ES-I3 (cell line): ENCODE data around the gene ETV4.

Source experiments
- H3K36me3 ChIP-seq: 2 replicates; pipeline ENCODE4 v1.6.1; 2013; ENCODE audit warnings: mild to moderate bottlenecking, low read length, control low read depth, moderate library complexity; ENCODE audit not compliant: insufficient read depth
- H3K4me1 ChIP-seq: 2 replicates; pipeline ENCODE4 v1.6.1; 2013; ENCODE audit warnings: mild to moderate bottlenecking, control low read depth, low read length; ENCODE audit not compliant: insufficient read depth
- H3K9ac ChIP-seq: 2 replicates; pipeline ENCODE4 v1.6.1; 2013; ENCODE audit warnings: low read depth, mild to moderate bottlenecking, low read length, moderate library complexity
- H3K9me3 ChIP-seq: 2 replicates; pipeline ENCODE4 v1.6.1; 2013; ENCODE audit warnings: mild to moderate bottlenecking, low read length, moderate library complexity; ENCODE audit not compliant: control insufficient read depth, insufficient read depth

Gene ETV4

DNA sequence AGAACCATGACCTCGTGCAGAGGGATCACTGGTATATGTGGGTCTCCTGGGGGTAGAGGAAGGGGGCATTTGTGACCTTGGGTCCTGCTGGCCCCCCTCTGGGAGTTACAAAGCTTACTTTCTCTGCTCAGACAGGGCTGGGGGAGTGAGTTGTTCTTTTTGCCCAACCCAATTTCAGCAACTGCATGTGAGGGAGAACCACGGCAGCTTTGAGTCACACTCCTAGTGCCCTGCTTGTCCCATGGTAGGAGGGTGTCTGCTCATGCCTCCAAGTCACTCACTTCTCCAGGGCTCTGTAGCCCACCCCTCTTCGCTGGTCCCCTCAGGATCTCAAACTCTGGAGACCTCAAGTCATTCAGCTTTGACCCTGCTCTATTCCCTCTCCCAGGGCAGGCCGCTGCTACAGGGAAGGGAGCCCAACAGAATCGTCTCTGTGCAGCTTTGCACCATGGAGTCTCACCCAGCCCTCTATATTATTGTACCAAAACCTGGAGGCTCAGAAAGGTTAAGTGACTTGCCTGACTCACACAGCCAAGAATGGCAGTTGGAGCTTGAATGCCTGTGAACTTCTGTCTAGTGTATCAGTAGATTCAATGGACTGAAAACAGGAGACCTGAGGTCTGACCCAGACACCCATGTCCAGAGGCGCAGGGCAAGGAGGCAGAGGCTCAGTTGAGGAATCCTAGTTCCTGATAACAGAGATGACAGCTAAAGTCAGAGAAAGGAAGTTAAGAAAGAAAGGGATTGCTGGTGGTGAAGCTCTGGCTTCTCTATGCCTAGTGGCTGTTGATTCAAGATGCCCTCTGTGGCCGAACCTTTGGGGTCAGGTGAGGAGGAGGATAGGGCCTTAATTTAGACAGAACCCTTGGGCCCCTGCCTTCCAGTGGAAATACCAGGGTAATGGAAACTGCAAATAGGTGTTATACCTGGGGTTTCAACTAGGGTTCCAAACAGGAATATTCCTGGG, 14.6 kb upstream of the ETV4 start:
- Histone ChIP-seq H3K4me1 (peaks cover 24% of the 10 kb centered on the region), H3K9ac (no peak overlapping the region), H3K9me3 (no peaks in the 10 kb centered on the region), H3K36me3 (no peaks in the 10 kb centered on the region)

DNA sequence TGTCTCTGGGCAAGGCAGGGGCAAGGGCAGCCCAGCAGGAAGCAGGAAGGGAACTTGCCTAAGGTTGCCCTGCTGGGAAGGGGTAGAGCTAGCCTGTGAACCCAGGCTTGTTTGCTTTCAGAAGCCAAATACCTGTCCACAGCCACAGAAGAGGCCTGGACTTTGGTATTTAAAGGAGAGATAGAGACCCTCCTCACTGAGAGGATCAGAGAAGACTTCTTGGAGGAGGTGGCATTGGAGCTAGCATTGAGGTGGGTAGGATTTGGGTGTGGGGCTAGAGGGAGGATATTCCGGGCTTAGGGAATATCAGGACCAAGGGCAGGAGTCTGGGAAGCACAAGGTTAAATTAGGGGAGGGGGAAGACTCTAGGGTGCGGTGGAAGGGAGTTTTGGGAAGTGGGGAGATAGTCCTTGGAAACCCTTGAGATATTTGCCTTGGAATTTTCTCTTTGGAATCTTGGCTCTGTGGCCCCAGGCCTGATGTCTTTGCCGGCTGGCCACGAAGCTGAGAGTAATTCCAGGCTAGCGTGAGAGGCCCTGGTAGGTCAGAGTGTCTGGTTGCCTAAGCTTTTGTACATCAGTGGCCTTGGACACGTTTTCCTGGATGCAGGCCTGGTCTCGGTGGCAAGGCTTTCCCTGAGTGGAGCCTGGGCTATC, 13.1 kb upstream of the ETV4 start:
- Histone ChIP-seq H3K9ac (no peak overlapping the region), H3K4me1 (peaks cover 32% of the 10 kb centered on the region), H3K9me3 (no peaks in the 10 kb centered on the region), H3K36me3 (no peaks in the 10 kb centered on the region)

DNA sequence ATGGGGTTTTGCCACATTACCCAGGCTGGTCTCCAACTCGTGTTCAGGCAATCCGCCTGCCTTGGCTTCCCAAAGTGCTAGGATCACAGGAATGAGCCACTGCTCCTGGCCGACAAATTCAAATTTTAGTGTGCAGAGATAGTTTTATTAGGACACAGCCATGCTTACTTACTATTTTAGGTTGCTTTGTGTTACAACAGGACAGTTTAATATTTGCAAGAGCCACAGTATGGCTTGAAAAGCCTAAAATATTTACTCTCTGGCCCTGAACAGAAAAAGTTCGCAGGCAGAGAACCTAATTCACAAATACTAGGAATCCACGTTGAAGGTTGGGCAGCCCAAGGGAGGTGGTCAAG, 12.6 kb upstream of the ETV4 start:
- no peak overlapping the region for H3K9ac ChIP-seq
- H3K36me3 ChIP-seq, result no peaks in the 10 kb centered on the region
- H3K4me1 ChIP-seq, result peaks cover 34% of the 10 kb centered on the region
- no peaks in the 10 kb centered on the region for H3K9me3 ChIP-seq

DNA sequence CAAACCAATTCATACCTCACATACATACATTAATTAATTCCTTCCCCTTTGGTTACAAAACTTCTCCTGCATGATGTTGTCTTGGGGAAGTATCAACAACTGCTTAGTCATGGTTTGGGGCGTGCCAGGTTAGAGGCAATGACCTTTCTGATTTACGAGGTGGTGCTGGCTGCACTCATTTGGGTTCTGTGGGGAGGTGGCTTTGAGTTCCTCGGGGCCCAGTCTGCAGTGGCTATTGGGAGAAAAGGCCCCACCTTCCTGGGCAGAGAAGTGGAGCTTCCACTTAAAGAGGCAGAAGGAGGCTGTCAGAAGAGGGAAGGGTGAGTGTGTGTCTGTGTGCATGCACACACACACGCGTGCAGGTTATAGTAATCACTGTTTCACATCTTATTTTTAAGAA, 10.2 kb upstream of the ETV4 start:
- Histone ChIP-seq H3K36me3 (no peaks in the 10 kb centered on the region), H3K4me1 (peaks cover 29% of the 10 kb centered on the region), H3K9me3 (no peaks in the 10 kb centered on the region), H3K9ac (no peak overlapping the region)

DNA sequence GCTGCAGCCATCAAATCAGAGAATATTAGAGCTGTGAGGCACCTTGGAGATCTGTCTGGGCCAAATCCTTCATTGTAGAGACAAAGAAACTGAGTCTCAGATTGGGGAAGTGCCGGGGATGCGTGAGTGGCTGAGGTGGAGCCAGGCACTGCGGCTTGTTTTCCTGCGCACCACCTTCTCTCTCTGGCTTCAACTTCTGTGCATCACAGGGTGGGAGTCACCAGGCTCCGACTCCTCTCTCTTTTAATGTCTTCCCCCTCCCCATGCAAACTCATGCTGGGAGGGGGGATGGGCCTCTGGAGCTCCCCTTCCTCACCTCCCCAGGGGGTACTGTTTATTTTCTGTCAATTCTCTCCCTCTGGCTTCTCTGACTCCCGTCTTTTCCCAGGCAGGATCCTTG, 8.7 kb upstream of the ETV4 start:
- Histone ChIP-seq H3K9me3 (no peaks in the 10 kb centered on the region), H3K4me1 (peaks cover 31% of the 10 kb centered on the region), H3K36me3 (no peaks in the 10 kb centered on the region), H3K9ac (no peak overlapping the region)

DNA sequence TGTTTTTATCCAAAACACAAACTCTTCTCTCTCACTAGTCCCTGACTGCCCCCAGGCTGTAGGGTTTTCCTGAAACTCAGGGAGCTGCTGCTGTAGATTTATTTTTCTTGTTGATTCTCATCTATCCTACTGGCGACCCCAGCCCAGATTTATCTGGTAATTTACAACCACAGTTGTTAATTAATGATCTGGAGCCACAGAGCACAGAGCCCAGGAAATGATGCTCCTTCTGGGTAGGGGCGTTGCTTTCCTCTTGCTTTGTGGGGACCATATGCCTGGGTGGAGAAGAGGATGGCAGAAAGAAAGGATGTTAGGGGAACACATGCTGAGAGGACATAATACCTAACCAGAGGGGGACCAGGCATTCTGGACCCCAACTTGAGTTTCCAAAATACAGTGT, 7.4 kb upstream of the ETV4 start:
- Histone ChIP-seq H3K36me3 (no peaks in the 10 kb centered on the region), H3K9me3 (no peaks in the 10 kb centered on the region), H3K9ac (no peak overlapping the region), H3K4me1 (peaks cover 37% of the 10 kb centered on the region)

DNA sequence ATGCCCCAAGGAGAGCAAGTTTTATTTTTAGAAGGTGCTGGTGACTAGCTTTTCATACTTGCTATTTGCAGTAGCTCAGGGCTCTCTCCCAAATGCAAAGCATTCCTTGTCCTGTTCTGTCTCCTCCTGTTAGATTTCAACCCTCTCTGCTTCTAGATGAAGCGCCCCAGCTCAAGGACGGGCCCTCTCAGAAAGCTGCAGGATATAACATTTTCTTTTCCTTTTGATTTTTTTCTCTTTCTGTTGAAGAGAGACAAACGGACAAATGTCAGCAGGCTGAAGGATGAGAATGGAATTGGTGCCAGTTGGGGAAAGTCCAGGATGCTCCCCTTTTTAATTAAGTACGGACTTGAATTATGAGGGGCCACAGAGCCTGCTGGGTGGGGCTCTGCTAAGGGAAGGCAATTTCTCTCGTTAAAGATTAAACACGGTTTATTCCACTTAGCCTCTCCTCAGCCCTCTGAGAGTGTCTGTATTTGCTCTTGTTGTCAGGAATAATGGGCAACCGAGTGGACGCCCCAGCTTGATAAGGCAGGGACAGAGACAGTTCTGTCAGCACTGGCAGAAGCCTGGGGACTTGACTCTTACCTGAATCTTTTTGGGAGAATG, 6.2 kb upstream of the ETV4 start:
- Histone ChIP-seq H3K36me3 (no peaks in the 10 kb centered on the region), H3K9me3 (no peaks in the 10 kb centered on the region), H3K4me1 (peaks cover 44% of the 10 kb centered on the region), H3K9ac (no peak overlapping the region)

DNA sequence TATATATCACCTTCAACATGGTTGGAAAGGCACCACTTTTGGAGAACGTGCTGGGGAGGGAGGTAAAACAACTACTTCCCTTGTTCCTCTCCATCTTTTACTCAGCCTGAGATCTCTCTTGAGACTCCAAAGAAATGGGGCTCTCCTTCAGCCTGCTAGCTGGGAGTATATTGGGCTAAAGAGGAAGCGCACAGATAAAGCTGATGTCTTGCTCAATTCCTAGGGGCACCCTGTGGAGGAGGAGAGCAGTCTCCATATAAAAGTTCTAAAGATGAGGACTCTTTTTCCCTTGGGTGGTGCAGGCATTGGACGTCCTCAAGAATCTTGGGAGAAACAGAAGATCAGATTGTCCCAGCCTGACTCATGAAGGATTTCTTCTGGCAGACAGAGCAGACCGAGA, 4.6 kb upstream of the ETV4 start:
- Histone ChIP-seq H3K9me3 (no peaks in the 10 kb centered on the region), H3K4me1 (peaks cover 51% of the 10 kb centered on the region), H3K9ac (no peak overlapping the region), H3K36me3 (no peaks in the 10 kb centered on the region)

DNA sequence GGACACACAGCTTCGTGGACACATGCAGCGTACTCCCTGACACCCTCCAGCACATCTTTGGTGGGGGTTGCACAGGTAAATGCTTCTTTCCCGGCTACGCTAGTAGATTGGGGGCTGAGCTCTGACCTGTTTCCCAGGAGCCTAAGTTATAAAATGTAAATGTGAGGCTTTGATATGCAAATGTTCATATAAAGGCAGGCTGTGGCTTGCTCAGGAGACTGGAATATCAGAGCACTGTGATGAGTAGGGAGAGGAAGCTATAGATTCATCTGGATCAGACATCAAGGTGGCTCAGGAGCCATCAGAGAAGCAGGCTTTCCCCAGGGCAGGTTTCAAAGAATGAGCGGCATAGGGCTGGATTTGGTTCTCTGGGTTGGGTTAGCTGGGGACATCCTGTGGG, 3.4 kb upstream of the ETV4 start:
- Histone ChIP-seq H3K9me3 (no peaks in the 10 kb centered on the region), H3K4me1 (peaks cover 45% of the 10 kb centered on the region), H3K9ac (no peak overlapping the region), H3K36me3 (no peaks in the 10 kb centered on the region)

DNA sequence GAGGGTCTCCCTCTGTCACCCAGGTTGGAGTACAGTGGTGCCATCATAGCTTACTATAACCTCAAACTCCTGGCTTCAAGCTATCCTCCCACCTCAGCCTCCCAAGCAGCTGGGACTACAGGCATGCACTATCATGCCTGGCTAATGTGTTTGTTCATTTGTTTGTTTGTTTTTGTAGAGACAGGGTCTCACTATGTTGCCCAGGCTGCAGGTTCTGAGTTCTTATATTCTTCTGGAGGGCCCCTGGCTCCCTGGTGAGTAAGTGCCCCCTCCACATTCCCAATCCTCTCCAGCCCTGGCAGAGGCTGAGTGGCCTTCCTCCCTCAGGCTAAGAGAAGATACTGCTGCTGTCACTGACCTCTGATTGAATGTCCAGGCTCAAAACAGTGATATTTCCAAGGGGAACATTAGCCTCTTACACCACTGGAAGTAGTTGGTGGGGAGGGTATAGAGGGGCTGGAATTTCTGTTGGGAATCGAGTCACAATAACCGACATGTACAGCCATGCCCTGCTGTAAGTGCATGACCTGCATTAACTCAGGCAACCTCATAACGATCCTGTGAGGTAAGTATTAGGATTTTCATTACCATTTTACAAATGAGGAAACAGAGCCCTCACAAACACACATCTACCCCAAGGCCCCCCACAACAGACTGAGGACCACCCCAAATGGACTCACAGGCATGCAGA, 2.7 kb upstream of the ETV4 start:
- Histone ChIP-seq H3K4me1 (peaks cover 40% of the 10 kb centered on the region), H3K36me3 (no peaks in the 10 kb centered on the region), H3K9ac (no peak overlapping the region), H3K9me3 (no peaks in the 10 kb centered on the region)

DNA sequence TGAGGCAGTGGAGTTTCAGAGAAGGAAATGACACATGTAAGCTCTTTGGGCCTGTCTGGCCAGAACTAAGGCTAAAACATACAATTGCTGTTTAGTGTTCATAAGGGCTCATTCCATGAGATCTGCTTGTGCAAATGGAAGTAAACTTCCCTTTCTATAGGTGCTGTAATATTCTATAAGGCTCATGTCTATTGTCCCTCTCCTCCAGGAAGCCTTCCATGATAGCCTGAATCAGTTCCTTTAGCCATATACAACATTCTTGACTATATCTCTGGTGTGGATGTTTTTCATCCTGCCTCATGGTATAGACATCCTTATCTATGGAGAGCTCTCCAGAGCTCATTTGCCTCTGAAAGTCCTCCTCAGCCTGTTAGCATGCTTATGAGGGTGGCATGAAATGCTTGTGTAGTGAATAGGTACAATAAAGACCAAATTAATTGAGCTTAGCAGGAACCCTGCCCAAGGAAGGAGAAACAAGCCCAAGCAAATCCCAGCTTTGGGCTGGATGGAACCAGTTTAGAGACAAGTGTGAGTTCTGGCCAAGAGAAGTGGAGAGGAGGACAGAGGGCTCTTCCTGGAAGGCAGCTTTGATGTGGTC, 1.6 kb upstream of the ETV4 start:
- Histone ChIP-seq H3K36me3 (no peaks in the 10 kb centered on the region), H3K9me3 (no peaks in the 10 kb centered on the region), H3K4me1 (peaks cover 43% of the 10 kb centered on the region), H3K9ac (no peak overlapping the region)

DNA sequence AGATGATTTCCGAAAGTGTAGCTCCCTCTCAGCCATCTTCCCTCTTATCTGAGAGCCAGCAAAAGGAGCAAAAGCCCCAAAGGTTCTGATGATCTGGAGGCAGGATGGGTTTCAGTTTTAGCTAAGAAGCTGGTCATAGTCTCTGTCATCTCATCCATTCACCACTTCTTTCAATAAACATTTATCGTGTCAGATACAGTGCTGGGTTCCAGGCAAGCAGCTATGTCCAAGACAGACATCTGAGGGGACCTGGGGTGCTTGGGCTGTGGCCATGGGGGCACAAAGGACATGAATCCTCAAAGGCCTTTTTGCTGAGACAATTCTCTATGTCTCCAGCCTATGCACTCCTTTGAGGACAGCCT, 1.0 kb upstream of the ETV4 start:
- Histone ChIP-seq H3K9ac (peak overlapping the region; percentile 92), H3K36me3 (no peaks in the 10 kb centered on the region; the same call in 1 of the 2 replicates), H3K4me1 (peaks cover 45% of the 10 kb centered on the region), H3K9me3 (no peaks in the 10 kb centered on the region)

DNA sequence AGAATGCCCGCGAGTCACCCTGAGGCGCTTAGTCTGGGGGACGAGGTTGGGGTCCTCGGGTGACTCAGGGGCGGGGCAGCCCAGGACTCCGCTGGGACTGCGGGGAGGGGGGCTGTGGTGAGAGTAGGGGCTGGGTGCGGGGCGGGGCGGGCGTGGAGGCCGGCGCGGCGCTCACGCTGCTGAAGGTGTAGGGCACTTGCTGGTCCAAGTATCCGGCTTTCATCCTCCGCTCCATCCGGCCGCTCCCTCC, 832 bp downstream of the ETV4 start:
- H3K9ac ChIP-seq, result peak overlapping the region; percentile 92
- peaks cover 61% of the 10 kb centered on the region for H3K4me1 ChIP-seq

DNA sequence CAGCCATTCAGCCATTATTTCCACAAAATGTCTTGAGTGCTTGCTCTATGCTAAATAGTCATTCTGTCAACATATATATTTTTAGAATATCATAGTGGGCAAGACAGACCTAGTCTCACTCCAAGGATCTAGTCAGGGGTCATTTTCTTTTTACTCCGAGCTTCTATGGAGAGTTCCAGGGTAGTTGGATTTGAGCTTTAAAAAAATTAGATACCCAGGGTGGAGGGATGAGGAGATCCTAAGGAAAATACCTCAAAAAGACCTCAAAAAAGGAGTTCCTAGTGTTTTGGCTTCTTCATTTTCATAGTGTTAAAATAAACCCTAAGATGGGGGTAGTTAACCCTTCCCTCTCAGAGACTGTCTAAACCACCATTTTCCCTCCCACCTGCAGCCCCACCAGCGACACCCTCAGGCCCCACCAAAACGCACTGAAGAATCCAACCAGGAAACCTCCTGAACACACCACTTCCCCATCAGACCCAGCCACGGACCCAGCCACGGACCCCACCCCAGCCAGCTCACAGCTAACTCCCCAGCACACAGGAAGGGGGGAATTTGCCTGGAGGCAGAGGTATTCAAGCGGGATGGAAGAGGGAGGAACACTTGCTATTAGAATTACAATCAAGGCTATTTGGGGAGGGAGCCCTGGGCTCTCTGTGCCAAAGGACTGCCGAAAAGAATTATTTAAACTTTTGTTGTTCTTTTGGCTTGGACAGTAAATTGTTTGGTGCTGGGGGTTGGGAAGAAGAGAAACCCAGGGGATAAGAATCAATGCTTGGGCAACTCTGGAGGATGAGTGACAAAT, 2.2 kb downstream of the ETV4 start:
- Histone ChIP-seq H3K9ac (peak overlapping the region; percentile 92), H3K9me3 (no peaks in the 10 kb centered on the region), H3K4me1 (peaks cover 57% of the 10 kb centered on the region), H3K36me3 (no peaks in the 10 kb centered on the region; the same call in none of the 2 replicates)

More for the DNA sequence above, 832 bp downstream of the ETV4 start:
- no peaks in the 10 kb centered on the region for H3K9me3 ChIP-seq
- H3K36me3 ChIP-seq, result no peaks in the 10 kb centered on the region; the same call in none of the 2 replicates
